ENCODE results near the gene TRIML2.

DNA sequence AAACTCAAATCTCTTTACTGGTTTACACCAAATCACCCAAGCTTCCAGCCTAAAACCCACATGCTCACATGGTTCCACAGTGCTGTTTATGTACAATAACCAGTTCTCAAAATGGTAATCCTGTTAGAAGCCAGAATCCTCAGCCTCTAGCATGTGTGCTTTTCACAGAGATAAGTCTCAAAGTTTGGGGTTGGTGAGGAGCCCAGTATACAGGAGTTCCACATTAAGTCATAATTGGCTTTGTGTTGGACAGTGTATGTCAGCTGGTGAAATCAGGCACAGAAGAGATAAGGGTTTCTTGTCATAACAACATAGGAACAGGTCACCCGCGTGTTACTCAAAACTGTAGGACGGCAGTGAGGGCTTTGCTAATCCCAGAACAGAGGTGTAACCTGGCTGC, 29.7 kb upstream of the TRIML2 start, which contains the start of gene TRIML1:
- TF ChIP-seq CTCF (IDR thresholded peaks at IDR 0.05) (no peak), POLR2A (IDR thresholded peaks at IDR 0.05) (no peak)
